Measurements from ENCODE around the gene AADACL4. TPM values are rescaled to one million over a fixed set of nuclear protein-coding genes. Genes with fewer than 3 reads are reported as not detected.

The AADACL4 gene
- total and polyA plus RNA-seq, 2 experiments from 2014 or later = not detected

GRCh38 chr1:12703821-12704451, 60.1 kb downstream of the AADACL4 start:
- TF ChIP-seq ZNF331 (CRISPR knock-in tag; IDR thresholded peaks at IDR 0.05; ENCODE audit: low read depth) (no peak), NANOG (IDR thresholded peaks at IDR 0.05; ENCODE audit: borderline replicate concordance) (no peak)
- TF ChIP-seq, protein P1, sequence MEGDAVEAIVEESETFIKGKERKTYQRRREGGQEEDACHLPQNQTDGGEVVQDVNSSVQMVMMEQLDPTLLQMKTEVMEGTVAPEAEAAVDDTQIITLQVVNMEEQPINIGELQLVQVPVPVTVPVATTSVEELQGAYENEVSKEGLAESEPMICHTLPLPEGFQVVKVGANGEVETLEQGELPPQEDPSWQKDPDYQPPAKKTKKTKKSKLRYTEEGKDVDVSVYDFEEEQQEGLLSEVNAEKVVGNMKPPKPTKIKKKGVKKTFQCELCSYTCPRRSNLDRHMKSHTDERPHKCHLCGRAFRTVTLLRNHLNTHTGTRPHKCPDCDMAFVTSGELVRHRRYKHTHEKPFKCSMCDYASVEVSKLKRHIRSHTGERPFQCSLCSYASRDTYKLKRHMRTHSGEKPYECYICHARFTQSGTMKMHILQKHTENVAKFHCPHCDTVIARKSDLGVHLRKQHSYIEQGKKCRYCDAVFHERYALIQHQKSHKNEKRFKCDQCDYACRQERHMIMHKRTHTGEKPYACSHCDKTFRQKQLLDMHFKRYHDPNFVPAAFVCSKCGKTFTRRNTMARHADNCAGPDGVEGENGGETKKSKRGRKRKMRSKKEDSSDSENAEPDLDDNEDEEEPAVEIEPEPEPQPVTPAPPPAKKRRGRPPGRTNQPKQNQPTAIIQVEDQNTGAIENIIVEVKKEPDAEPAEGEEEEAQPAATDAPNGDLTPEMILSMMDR (conservative IDR thresholded peaks at IDR 0.05; ENCODE audit: low read depth in 2 of 2) = no peak
- Histone ChIP-seq H3K9me2 (ENCODE audit: insufficient read depth) (0 out of 2 replicates have a peak, but pooled peaks cover 5% of the 10 kb centered on the region), H3K36me3 (ENCODE audit: insufficient read depth) (no peaks in the 10 kb centered on the region; the same call in 1 of the 2 replicates), H3K4me2 (no peak overlapping the region), H4K20me1 (replicated peaks; ENCODE audit: insufficient read depth) (no peaks in the 10 kb centered on the region), H3K27me3 (ENCODE audit: insufficient read depth) (no peaks in the 10 kb centered on the region), H3K27ac (ENCODE audit: low read depth) (no peak overlapping the region), H3K4me3 (no peak overlapping the region), H2AFZ (no peak overlapping the region), H3K4me1 (ENCODE audit: insufficient read depth) (no peaks in the 10 kb centered on the region), H3K79me2 (replicated peaks; ENCODE audit: insufficient read depth) (no peaks in the 10 kb centered on the region), H3F3A (replicated peaks; ENCODE audit: low read depth) (no peaks in the 10 kb centered on the region)
- DNase-seq (ENCODE audit: low spot score) (no peak), ATAC-seq (no peak)
- Mint-ChIP-seq H3K36me3 (ENCODE audit: low read depth) (peaks cover 18% of the 10 kb centered on the region; the same call in 2 of the 3 replicates), H3K27me3 (ENCODE audit: insufficient read depth, low read depth, poor library complexity) (peaks cover 2% of the 10 kb centered on the region), H3K4me3 (no peak overlapping the region), H3K9me3 (peaks cover 30% of the 10 kb centered on the region), H3K27ac (no peak overlapping the region), H3K4me1 (no peaks in the 10 kb centered on the region)

DNA sequence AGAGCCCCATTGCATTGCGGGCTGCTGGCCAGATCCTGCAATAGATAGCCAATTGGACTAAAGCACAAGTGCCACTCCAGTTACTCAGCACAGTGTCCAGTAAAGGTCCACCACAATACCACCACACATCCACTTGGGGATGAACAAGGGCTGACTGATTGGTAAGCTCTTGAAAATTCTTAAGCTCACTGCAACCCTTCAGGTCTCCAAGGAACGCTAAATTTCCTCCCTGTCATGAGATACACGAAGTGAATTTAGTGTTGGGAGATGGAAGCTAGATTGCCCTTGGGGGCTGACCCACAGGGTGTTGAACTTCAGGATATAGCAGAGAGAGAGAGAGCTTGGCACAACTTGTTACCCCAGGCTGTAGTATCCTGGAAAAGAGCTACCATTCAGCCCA, 62.2 kb downstream of the AADACL4 start:
- no peak overlapping the region for H3K27ac Mint-ChIP-seq
- H3K36me3 Mint-ChIP-seq (ENCODE audit: low read depth) = peaks cover 18% of the 10 kb centered on the region; the same call in 2 of the 3 replicates
- Histone ChIP-seq H3K27me3 (ENCODE audit: insufficient read depth) (no peaks in the 10 kb centered on the region), H3K4me3 (no peak overlapping the region), H3K36me3 (ENCODE audit: insufficient read depth) (no peaks in the 10 kb centered on the region; the same call in 1 of the 2 replicates), H3K79me2 (replicated peaks; ENCODE audit: insufficient read depth) (no peaks in the 10 kb centered on the region), H3K4me2 (no peak overlapping the region), H4K20me1 (replicated peaks; ENCODE audit: insufficient read depth) (no peaks in the 10 kb centered on the region), H2AFZ (no peak overlapping the region), H3K4me1 (ENCODE audit: insufficient read depth) (0 out of 2 replicates have a peak, but pooled peaks cover 2% of the 10 kb centered on the region), H3F3A (replicated peaks; ENCODE audit: low read depth) (no peaks in the 10 kb centered on the region), H3K27ac (ENCODE audit: low read depth) (no peak overlapping the region), H3K9me2 (ENCODE audit: insufficient read depth) (peaks cover 15% of the 10 kb centered on the region)
- peaks cover 23% of the 10 kb centered on the region for H3K9me3 Mint-ChIP-seq
- no peaks in the 10 kb centered on the region for H3K4me1 Mint-ChIP-seq
- DNase-seq (ENCODE audit: low spot score) = no peak
- no peak overlapping the region for H3K4me3 Mint-ChIP-seq
- ATAC-seq = no peak
- TF ChIP-seq ZNF331 (CRISPR knock-in tag; IDR thresholded peaks at IDR 0.05; ENCODE audit: low read depth) (no peak), ZNF114 (CRISPR knock-in tag; IDR thresholded peaks at IDR 0.05) (no peak), ZNF462 (CRISPR knock-in tag; IDR thresholded peaks at IDR 0.05) (no peak), CREB1 (CRISPR knock-in tag; IDR thresholded peaks at IDR 0.05; ENCODE audit: low read depth) (no peak), NANOG (IDR thresholded peaks at IDR 0.05; ENCODE audit: borderline replicate concordance) (no peak), JUNB (IDR thresholded peaks at IDR 0.05; ENCODE audit: unreplicated experiment) (no peak)
- TF ChIP-seq, protein P2, sequence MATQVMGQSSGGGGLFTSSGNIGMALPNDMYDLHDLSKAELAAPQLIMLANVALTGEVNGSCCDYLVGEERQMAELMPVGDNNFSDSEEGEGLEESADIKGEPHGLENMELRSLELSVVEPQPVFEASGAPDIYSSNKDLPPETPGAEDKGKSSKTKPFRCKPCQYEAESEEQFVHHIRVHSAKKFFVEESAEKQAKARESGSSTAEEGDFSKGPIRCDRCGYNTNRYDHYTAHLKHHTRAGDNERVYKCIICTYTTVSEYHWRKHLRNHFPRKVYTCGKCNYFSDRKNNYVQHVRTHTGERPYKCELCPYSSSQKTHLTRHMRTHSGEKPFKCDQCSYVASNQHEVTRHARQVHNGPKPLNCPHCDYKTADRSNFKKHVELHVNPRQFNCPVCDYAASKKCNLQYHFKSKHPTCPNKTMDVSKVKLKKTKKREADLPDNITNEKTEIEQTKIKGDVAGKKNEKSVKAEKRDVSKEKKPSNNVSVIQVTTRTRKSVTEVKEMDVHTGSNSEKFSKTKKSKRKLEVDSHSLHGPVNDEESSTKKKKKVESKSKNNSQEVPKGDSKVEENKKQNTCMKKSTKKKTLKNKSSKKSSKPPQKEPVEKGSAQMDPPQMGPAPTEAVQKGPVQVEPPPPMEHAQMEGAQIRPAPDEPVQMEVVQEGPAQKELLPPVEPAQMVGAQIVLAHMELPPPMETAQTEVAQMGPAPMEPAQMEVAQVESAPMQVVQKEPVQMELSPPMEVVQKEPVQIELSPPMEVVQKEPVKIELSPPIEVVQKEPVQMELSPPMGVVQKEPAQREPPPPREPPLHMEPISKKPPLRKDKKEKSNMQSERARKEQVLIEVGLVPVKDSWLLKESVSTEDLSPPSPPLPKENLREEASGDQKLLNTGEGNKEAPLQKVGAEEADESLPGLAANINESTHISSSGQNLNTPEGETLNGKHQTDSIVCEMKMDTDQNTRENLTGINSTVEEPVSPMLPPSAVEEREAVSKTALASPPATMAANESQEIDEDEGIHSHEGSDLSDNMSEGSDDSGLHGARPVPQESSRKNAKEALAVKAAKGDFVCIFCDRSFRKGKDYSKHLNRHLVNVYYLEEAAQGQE (IDR thresholded peaks at IDR 0.05; ENCODE audit: unreplicated experiment) = no peak
- H3K27me3 Mint-ChIP-seq (ENCODE audit: insufficient read depth, low read depth, poor library complexity) = peaks cover 2% of the 10 kb centered on the region

Measured in GM23338 (cell line).